ENCODE results near the gene PUSL1. TPM values are rescaled to one million over a fixed set of nuclear protein-coding genes. Genes with fewer than 3 reads are reported as not detected.

Gene PUSL1
- total and polyA plus RNA-seq, 2 donors (not counting 3 experiments of a cell fraction or from before 2014, with no cell fraction given) = 18.8 to 27.3 TPM

DNA sequence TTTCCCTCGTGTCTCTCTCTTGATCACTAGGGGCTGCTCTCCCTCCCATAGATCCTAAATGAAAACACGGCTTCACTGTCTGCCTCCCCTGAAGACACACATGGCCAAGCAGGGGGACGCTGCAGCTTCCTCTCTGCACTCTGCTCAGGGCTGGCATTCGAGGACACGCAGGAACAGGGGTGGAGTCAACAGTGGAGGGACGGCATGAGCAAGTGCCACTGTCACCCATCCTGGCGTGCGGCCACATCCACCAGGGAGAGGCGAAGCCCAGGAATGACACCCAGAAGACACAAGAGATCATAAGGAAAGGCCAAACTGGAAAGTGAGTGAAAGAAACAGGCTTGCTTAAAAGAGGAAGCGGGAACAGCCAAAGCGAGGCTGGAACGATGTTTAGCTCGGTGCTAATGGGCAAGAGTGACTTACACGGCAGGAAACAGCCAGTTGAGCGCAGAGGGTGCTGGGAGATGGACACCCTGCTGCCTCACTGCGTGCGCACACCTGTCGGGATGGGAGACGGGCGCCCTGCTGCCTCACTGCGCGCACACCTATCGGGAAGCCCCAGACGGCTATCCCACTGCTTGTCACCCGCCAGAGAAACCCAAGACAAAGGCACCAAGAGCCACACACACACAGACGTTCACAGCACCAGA lies 48.3 kb upstream of the PUSL1 start:
- Histone ChIP-seq H3K4me2 (ENCODE audit: insufficient read depth, low read length) (no peak overlapping the region), H3K4me1 (ENCODE audit: control insufficient read depth, extremely low read depth, insufficient read depth, low read length) (peaks cover 21% of the 10 kb centered on the region), H4K20me1 (replicated peaks; ENCODE audit: control insufficient read depth, extremely low read depth, insufficient read depth, low read length) (no peaks in the 10 kb centered on the region), H3K4me3 (replicated peaks in 1 of 3; ENCODE audit: insufficient read depth in 1 of 3, low read depth in 1 of 3, low read length in 3 of 3) (no peak overlapping the region), H3K79me2 (ENCODE audit: control insufficient read depth, insufficient read depth, low read length) (peaks cover 16% of the 10 kb centered on the region), H3K9ac (replicated peaks; ENCODE audit: extremely low read depth, insufficient read depth, low read length) (no peak overlapping the region), H3K27ac (ENCODE audit: insufficient read depth, low read depth, low read length) (peak overlapping the region; percentile 72), H3K9me1 (replicated peaks; ENCODE audit: control insufficient read depth, extremely low read depth, insufficient read depth, low read length) (no peaks in the 10 kb centered on the region), H3K27me3 (ENCODE audit: control insufficient read depth in 2 of 2, insufficient read depth in 2 of 2, low read length in 2 of 2) (no peaks in the 10 kb centered on the region), H3K36me3 (ENCODE audit: control insufficient read depth in 2 of 2, extremely low read depth in 1 of 2, insufficient read depth in 2 of 2, low read length in 2 of 2) (peaks cover 9 to 34% of the 10 kb centered on the region in 2 experiments), H3K9me3 (replicated peaks; ENCODE audit: control insufficient read depth, insufficient read depth, low read length) (no peaks in the 10 kb centered on the region), H2AFZ (ENCODE audit: low read depth, low read length) (no peak overlapping the region)
- POLR2A ChIA-PET = no interaction called here
- dilution Hi-C loops (cut with MboI; ENCODE audit: extremely low pct_ligation_motif_present, low sequenced_read_pairs) (no loop called here), intact Hi-C loops (cut with micrococcal nuclease) (loop anchor here (2.0 kb wide), 1 partner anchor 27 kb away; the partner anchor contains the start of genes B3GALT6 and SDF4)
- no TSS peak for BruUV-seq (replicated peaks)
- FAIRE-seq (no peak), DNase-seq (ENCODE audit: low read depth, low spot score) (no peak)
- TF ChIP-seq MYC (IDR thresholded peaks at IDR 0.05; ENCODE audit: low read depth, low read length) (no peak), MAX (IDR thresholded peaks at IDR 0.05; ENCODE audit: insufficient read depth, insufficient read length) (no peak), EZH2 (IDR thresholded peaks at IDR 0.05; ENCODE audit: borderline replicate concordance, low read depth, low read length, severe bottlenecking) (no peak), GATA2 (IDR thresholded peaks at IDR 0.05; ENCODE audit: insufficient read depth, insufficient read length, low read depth, low read length) (no peak), JUN (IDR thresholded peaks at IDR 0.05; ENCODE audit: borderline replicate concordance, insufficient read depth, insufficient read length, low read depth) (no peak), FOS (IDR thresholded peaks at IDR 0.05; ENCODE audit: borderline replicate concordance, insufficient read depth, low read length) (no peak), POLR2A (IDR thresholded peaks at IDR 0.05; ENCODE audit: low read depth, low read length) (no peak)
- TF ChIP-seq, protein P1, sequence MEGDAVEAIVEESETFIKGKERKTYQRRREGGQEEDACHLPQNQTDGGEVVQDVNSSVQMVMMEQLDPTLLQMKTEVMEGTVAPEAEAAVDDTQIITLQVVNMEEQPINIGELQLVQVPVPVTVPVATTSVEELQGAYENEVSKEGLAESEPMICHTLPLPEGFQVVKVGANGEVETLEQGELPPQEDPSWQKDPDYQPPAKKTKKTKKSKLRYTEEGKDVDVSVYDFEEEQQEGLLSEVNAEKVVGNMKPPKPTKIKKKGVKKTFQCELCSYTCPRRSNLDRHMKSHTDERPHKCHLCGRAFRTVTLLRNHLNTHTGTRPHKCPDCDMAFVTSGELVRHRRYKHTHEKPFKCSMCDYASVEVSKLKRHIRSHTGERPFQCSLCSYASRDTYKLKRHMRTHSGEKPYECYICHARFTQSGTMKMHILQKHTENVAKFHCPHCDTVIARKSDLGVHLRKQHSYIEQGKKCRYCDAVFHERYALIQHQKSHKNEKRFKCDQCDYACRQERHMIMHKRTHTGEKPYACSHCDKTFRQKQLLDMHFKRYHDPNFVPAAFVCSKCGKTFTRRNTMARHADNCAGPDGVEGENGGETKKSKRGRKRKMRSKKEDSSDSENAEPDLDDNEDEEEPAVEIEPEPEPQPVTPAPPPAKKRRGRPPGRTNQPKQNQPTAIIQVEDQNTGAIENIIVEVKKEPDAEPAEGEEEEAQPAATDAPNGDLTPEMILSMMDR (IDR thresholded peaks at IDR 0.05; ENCODE audit: extremely low read depth in 1 of 2, insufficient read depth in 1 of 2, low read depth in 1 of 2, low read length in 2 of 2) = no peak
- CTCF ChIA-PET = interaction anchor here (0.9 to 1.3 kb wide), 3 partner anchors 14 to 31 kb away, joined by 3 to 9 read pairs (median 3); partner anchors contain the start of gene UBE2J2
